MM.1S (cell line): ENCODE measurements around the gene PRKAR1B.

Experiments
- DNase-seq: peaks from one replicate; pipeline ENCODE4 v3.0.0-alpha.2; 2015
- H2AFZ ChIP-seq: fragments of 300-600 bp; sonication (generic); 2 replicates; pipeline ENCODE4 v1.6.0; 2016; ENCODE audit warnings: antibody characterized with exemption, low read length
- H3F3A ChIP-seq: fragments of 300-600 bp; sonication (generic); 2 replicates; pipeline ENCODE4 v1.6.1; 2016; ENCODE audit warnings: mild to moderate bottlenecking, antibody characterized with exemption, low read length, moderate library complexity, mixed read lengths; ENCODE audit not compliant: insufficient read depth
- H3K27ac ChIP-seq: fragments of 300-600 bp; sonication (generic); 2 replicates; pipeline ENCODE4 v1.5.1; 2016; ENCODE audit warnings: mild to moderate bottlenecking, low read length
- H3K27me3 ChIP-seq: fragments of 300-600 bp; sonication (generic); replicated peaks from 2 replicates; pipeline ENCODE4 v1.6.0; 2016; ENCODE audit warnings: low read length; ENCODE audit not compliant: insufficient read depth
- H3K36me3 ChIP-seq: fragments of 300-600 bp; sonication (generic); replicated peaks from 2 replicates; pipeline ENCODE4 v1.6.1; 2016; ENCODE audit warnings: mild to moderate bottlenecking, low read length, mixed read lengths; ENCODE audit not compliant: insufficient read depth
- H3K4me1 ChIP-seq: fragments of 300-600 bp; sonication (generic); 2 replicates; pipeline ENCODE4 v1.6.1; 2016; ENCODE audit warnings: low read length, mixed read lengths
- H3K4me2 ChIP-seq: fragments of 300-600 bp; sonication (generic); 2 replicates; pipeline ENCODE4 v1.6.0; 2016; ENCODE audit warnings: low read depth, low read length
- H3K4me3 ChIP-seq: fragments of 300-600 bp; sonication (generic); 2 replicates; pipeline ENCODE4 v1.5.1; 2016; ENCODE audit warnings: low read length, mixed read lengths
- H3K79me2 ChIP-seq: fragments of 300-600 bp; sonication (generic); 2 replicates; pipeline ENCODE4 v1.6.1; 2016; ENCODE audit warnings: mixed run types, low read length, mixed read lengths
- H3K9ac ChIP-seq: fragments of 300-600 bp; sonication (generic); 2 replicates; pipeline ENCODE4 v1.6.1; 2016; ENCODE audit warnings: low read length, mixed read lengths
- H3K9me2 ChIP-seq: fragments of 300-600 bp; sonication (generic); replicated peaks from 2 replicates; pipeline ENCODE4 v1.6.1; 2016; ENCODE audit warnings: mild to moderate bottlenecking, low read length, mixed read lengths; ENCODE audit not compliant: insufficient read depth
- H3K9me3 ChIP-seq: fragments of 300-600 bp; sonication (generic); replicated peaks from 2 replicates; pipeline ENCODE4 v1.6.1; 2016; ENCODE audit warnings: mild to moderate bottlenecking, low read length, mixed read lengths; ENCODE audit not compliant: insufficient read depth
- H4K20me1 ChIP-seq: fragments of 300-600 bp; sonication (generic); 2 replicates; pipeline ENCODE4 v1.6.1; 2016; ENCODE audit warnings: mild to moderate bottlenecking, low read length, moderate library complexity, mixed read lengths; ENCODE audit not compliant: insufficient read depth
- EZH2 ChIP-seq: fragments of 300-600 bp; sonication (generic); optimal IDR thresholded peaks from 2 replicates; pipeline ENCODE3; 2017; ENCODE audit warnings: low read depth, mild to moderate bottlenecking, antibody characterized with exemption, low read length, mixed read lengths
- EZH2phosphoT487 ChIP-seq: fragments of 300-600 bp; sonication (generic); IDR thresholded peaks from 2 replicates; pipeline ENCODE4 v1.6.1; 2018; ENCODE audit warnings: antibody characterized with exemption, low read length
- TF ChIP-seq, protein P1 (sequence below): fragments of 300-600 bp; sonication (generic); IDR thresholded peaks from 2 replicates; pipeline ENCODE4 v1.5.1; 2016; ENCODE audit warnings: antibody characterized with exemption, low read length, mixed read lengths

PRKAR1B gene

DNA sequence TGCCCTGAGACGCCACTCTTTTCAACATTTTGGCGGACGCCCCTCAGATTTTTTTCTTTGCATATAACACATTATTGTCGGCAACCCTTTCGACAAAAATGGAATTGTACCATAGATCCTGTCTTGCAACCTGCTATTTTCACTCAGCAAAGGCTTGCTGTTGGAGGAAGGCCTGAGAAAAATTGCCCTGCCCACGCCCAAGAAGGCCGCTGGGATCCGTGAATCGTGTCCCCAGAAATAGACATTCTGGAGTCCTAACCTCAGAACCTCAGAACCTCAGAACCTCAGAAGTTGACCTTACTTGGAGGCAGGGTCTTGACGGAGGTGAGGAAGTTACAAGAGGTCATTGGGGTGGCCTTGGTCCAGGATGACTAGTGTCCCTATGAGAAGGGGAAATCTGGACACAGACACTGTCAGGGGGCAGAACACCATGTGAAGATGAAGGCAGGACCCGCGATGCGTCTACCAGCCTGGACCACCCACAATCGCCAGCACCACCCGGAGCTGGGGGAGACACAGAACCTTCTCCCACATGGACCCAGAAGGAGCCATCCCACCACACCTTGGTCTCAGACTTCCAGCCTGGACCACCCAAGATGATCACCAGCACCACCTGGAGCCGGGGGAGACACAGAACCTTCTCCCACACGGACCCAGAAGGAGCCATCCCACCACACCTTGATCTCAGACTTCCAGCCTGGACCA is 19.6 kb downstream of the PRKAR1B start:
- Histone ChIP-seq H3K9me2 (no peaks in the 10 kb centered on the region), H3K4me1 (no peaks in the 10 kb centered on the region), H3K79me2 (no peaks in the 10 kb centered on the region), H3K27me3 (no peaks in the 10 kb centered on the region), H3K4me3 (no peak overlapping the region), H4K20me1 (no peaks in the 10 kb centered on the region), H3F3A (no peaks in the 10 kb centered on the region), H2AFZ (no peak overlapping the region), H3K9ac (no peak overlapping the region), H3K9me3 (no peaks in the 10 kb centered on the region), H3K27ac (no peak overlapping the region), H3K4me2 (no peak overlapping the region), H3K36me3 (no peaks in the 10 kb centered on the region)
- TF ChIP-seq, protein P1, sequence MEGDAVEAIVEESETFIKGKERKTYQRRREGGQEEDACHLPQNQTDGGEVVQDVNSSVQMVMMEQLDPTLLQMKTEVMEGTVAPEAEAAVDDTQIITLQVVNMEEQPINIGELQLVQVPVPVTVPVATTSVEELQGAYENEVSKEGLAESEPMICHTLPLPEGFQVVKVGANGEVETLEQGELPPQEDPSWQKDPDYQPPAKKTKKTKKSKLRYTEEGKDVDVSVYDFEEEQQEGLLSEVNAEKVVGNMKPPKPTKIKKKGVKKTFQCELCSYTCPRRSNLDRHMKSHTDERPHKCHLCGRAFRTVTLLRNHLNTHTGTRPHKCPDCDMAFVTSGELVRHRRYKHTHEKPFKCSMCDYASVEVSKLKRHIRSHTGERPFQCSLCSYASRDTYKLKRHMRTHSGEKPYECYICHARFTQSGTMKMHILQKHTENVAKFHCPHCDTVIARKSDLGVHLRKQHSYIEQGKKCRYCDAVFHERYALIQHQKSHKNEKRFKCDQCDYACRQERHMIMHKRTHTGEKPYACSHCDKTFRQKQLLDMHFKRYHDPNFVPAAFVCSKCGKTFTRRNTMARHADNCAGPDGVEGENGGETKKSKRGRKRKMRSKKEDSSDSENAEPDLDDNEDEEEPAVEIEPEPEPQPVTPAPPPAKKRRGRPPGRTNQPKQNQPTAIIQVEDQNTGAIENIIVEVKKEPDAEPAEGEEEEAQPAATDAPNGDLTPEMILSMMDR = no peak
- no peak for TF ChIP-seq EZH2phosphoT487
- TF ChIP-seq EZH2 = no peak
- no peak for DNase-seq

DNA sequence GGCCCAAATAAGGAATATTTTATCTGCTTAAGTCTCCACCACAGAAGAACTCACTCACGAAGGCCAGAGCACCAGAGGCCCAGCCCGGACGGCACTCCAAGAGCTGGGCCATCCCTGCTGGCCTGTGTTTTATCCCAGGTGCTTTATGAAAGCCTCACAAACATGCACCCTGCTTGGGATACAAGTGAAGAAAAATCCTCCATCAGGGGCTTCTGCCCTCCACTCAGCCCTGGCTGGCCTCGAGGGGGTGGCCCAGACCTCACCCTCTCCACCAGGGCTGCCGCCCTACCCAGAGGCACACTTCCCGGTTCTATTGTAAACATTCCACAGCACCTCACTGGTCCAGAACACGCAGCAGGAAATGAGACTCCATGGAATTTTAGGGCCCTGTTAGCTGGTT is 20.4 kb downstream of the PRKAR1B start:
- H3K4me1 ChIP-seq = no peaks in the 10 kb centered on the region
- no peak overlapping the region for H3K27ac ChIP-seq
- H3K4me3 ChIP-seq = no peak overlapping the region
- no peaks in the 10 kb centered on the region for H3K9me2 ChIP-seq
- H3K27me3 ChIP-seq = no peaks in the 10 kb centered on the region
- H3K9ac ChIP-seq = no peak overlapping the region
- H3K36me3 ChIP-seq = no peaks in the 10 kb centered on the region
- no peak overlapping the region for H3K4me2 ChIP-seq
- H3F3A ChIP-seq = no peaks in the 10 kb centered on the region
- no peaks in the 10 kb centered on the region for H4K20me1 ChIP-seq
- H3K79me2 ChIP-seq = no peaks in the 10 kb centered on the region
- H3K9me3 ChIP-seq = no peaks in the 10 kb centered on the region
- H2AFZ ChIP-seq = no peak overlapping the region
- TF ChIP-seq EZH2 (no peak), EZH2phosphoT487 (no peak)
- TF ChIP-seq, protein P1 = no peak
- no peak for DNase-seq

DNA sequence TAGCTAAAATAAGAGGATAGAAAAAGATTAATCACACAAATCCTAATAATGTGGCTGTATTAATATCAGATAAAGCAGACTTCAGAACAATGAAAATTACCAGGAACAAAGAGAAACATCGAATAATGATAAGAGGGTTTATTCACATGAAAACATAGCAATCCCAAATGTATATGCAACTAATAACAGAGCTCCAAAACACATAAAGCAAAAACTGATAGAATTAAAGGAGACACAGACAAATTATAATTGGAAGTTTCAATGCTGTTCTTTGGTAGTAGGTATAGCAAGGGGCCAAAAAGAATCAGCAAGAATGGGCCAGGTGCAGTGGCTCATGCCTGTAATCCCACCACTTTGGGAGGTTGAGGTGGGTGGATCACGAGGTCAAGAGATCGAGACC is 24.0 kb downstream of the PRKAR1B start:
- no peaks in the 10 kb centered on the region for H3K9me3 ChIP-seq
- no peak overlapping the region for H3K4me3 ChIP-seq
- no peak overlapping the region for H3K4me2 ChIP-seq
- no peak for TF ChIP-seq EZH2phosphoT487
- TF ChIP-seq, protein P1 = no peak
- H4K20me1 ChIP-seq = no peaks in the 10 kb centered on the region
- no peaks in the 10 kb centered on the region for H3K79me2 ChIP-seq
- DNase-seq = no peak
- no peak overlapping the region for H2AFZ ChIP-seq
- no peaks in the 10 kb centered on the region for H3K36me3 ChIP-seq
- H3F3A ChIP-seq = no peaks in the 10 kb centered on the region
- H3K27me3 ChIP-seq = no peaks in the 10 kb centered on the region
- no peak overlapping the region for H3K9ac ChIP-seq
- H3K9me2 ChIP-seq = no peaks in the 10 kb centered on the region
- H3K27ac ChIP-seq = no peak overlapping the region
- no peaks in the 10 kb centered on the region for H3K4me1 ChIP-seq
